Choroid plexus epithelial cell (primary cell): ENCODE results near the gene CCN2.

Source experiments
- DNase-seq: peaks from one replicate; pipeline ENCODE4 v3.0.0-alpha.2; 2010; ENCODE audit warnings: low read depth
- H3K4me3 ChIP-seq: 2 replicates; pipeline ENCODE4 v1.5.1; 2011; ENCODE audit warnings: low read depth, mild to moderate bottlenecking, control low read depth, low read length, moderate library complexity
- TF ChIP-seq, protein P1 (sequence below): conservative IDR thresholded peaks from 2 replicates; pipeline ENCODE4 v1.5.1; 2011; ENCODE audit warnings: low read depth, mild to moderate bottlenecking, control low read depth, inconsistent platforms, low read length, moderate library complexity

CCN2 gene

GRCh38 chr6:131967948-131968347 lies 16.8 kb upstream of the CCN2 start:
- TF ChIP-seq, protein P1, sequence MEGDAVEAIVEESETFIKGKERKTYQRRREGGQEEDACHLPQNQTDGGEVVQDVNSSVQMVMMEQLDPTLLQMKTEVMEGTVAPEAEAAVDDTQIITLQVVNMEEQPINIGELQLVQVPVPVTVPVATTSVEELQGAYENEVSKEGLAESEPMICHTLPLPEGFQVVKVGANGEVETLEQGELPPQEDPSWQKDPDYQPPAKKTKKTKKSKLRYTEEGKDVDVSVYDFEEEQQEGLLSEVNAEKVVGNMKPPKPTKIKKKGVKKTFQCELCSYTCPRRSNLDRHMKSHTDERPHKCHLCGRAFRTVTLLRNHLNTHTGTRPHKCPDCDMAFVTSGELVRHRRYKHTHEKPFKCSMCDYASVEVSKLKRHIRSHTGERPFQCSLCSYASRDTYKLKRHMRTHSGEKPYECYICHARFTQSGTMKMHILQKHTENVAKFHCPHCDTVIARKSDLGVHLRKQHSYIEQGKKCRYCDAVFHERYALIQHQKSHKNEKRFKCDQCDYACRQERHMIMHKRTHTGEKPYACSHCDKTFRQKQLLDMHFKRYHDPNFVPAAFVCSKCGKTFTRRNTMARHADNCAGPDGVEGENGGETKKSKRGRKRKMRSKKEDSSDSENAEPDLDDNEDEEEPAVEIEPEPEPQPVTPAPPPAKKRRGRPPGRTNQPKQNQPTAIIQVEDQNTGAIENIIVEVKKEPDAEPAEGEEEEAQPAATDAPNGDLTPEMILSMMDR: no peak
- no peak for DNase-seq
- no peak overlapping the region for H3K4me3 ChIP-seq

DNA sequence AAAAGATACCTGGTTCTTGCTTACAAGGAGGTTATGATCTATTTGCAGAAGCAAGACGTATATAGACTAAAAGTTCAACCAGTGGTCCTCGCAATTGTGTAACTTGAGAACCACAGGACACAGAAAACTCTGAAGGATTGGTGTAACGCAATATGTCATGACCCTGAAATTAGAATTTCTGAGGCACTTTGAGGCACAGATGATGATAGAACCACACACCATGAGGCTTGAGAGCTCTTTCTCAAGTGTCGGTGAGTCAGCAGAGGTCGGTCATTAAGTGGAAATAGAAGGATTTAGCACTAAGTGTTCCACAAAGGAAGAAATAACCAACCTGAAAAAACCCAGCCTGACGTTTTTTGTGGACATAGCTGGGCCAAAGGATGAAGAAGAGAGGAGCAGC lies 15.3 kb upstream of the CCN2 start:
- no peak overlapping the region for H3K4me3 ChIP-seq
- DNase-seq: peak; percentile 100
- TF ChIP-seq, protein P1: no peak

- no peak overlapping the region for H3K4me3 ChIP-seq
- DNase-seq: no peak
- TF ChIP-seq, protein P1: no peak
Measured at GRCh38 chr6:131963063-131963462, 11.9 kb upstream of the CCN2 start.

DNA sequence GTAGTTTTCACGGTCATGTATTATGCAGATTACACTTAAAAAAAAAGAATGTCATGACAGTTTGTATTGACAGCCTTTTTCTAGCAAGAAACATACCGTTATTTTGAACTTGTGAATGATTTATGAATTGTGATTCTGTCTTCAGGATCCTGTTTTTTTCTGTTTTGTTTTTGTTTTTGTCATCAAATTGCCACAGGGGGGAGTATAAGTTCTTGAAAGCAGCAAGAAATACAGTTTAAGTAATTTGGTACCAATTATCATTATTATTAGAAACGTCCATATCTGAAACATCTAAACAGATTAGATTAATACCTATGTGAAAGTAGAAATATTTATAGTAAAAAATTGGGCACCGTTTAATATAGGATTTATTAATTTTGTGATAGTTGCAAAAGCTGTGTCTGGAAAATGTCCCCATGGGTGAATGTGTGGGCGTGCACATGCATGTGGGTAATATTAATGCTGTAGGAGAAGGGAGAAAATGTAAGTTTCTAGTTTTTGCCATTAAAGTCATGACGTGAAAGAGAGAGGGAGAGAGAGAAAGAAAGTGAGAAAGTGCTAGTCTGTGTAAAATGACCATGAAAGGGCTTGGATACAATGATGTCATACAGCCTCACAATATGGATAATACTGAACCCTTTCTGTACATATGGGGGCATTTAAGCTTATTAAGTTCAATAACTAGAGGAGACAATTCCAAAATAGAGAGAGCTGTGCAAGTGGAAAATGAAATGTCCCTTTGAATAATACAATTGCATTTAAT lies 9.4 kb upstream of the CCN2 start:
- DNase-seq: peak; percentile 73
- H3K4me3 ChIP-seq: no peak overlapping the region
- TF ChIP-seq, protein P1: peak; percentile 42

GRCh38 chr6:131958542-131959470 lies 7.6 kb upstream of the CCN2 start:
- H3K4me3 ChIP-seq: no peak overlapping the region
- peak; percentile 45 for DNase-seq
- TF ChIP-seq, protein P1: no peak

DNA sequence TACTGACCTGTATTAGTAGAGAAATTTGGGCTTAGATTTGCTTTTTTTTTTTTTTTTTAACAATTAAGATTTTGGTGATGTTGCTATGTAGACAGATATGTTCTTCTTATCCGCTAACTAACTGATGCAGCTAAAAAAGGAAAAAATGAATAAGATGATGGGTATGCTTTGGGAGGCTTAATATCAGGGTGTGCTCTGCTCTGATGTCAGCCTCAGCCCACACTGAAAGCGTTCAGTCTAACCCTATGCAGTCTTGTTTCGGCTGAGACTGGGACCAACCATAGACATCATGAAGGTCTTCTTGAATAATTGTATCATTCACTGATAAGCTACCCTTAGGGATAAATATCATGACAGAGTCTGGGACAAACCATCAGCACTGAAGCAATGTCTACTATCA lies 6.9 kb upstream of the CCN2 start:
- no peak overlapping the region for H3K4me3 ChIP-seq
- DNase-seq: no peak
- TF ChIP-seq, protein P1: no peak
